HCT116 (cell line): ENCODE measurements around the gene ZNRF3. TPM values are rescaled to one million over a fixed set of nuclear protein-coding genes. Genes with fewer than 3 reads are reported as not detected.

Experiments used
- ATAC-seq: fragments of 200-7000 bp; cut with Tn5 transposase; 2 replicates; pipeline ENCODE4 v1.9.1; 2020; ENCODE audit warnings: mild to moderate bottlenecking, moderate library complexity
- BruUV-seq: library from RNA; stranded (reverse); fragments of 400-500 nt; replicated peaks from 2 replicates; lab custom pipeline; 2021; lab: Mats Ljungman, UMichigan
- CTCF ChIA-PET: fragments of 300-600 bp; sonication (Branson Sonifier 250); formaldehyde crosslinking; loops from one replicate; lab custom pipeline; 2021; ENCODE audit warnings: antibody characterized with exemption; lab: Charles Lee
- POLR2A ChIA-PET: fragments of 300-600, 350-600 bp; sonication (Branson Sonifier 250); formaldehyde crosslinking; loops from one replicate; lab custom pipeline; 2021; ENCODE audit warnings: antibody characterized with exemption; lab: Charles Lee
- RAD21 ChIA-PET, 2 experiments: fragments of 300-600 bp; sonication (Branson Sonifier 250); formaldehyde crosslinking; loops; one replicate each; lab custom pipeline; 2023; ENCODE audit warnings: low total read pairs in 2 of 2; ENCODE audit not compliant: uncharacterized antibody in 2 of 2, unreplicated experiment in 2 of 2, low non-redundant PET in 1 of 2; lab: Charles Lee
- DNase-seq: peaks from one replicate; pipeline ENCODE4 v3.0.0-alpha.2; 2010; ENCODE audit warnings: low read depth, low spot score
- H2AFZ ChIP-seq: fragments of 200-600 bp; shearing (Covaris generic), sonication (generic); 2 replicates; pipeline ENCODE4 v1.6.1; 2017; ENCODE audit warnings: low read depth, mixed run types, mixed read lengths, antibody characterized with exemption, low read length; ENCODE audit not compliant: poor library complexity, severe bottlenecking
- H3K27ac ChIP-seq: 2 replicates; pipeline ENCODE4 v1.5.1; 2012; ENCODE audit warnings: low read depth, low read length
- H3K27me3 ChIP-seq: fragments of 200-600 bp; sonication (generic); 2 replicates; pipeline ENCODE4 v1.6.1; 2016; ENCODE audit warnings: mixed run types, low read length, mixed read lengths; ENCODE audit not compliant: insufficient read depth
- H3K36me3 ChIP-seq, 2 experiments: fragments of 200-500 bp in 1 of 2; fragments of 200-600 bp in 1 of 2; sonication (Bioruptor generic) in 1 of 2; sonication (generic) in 1 of 2; 2 replicates each; pipeline versions ENCODE4 v1.5.1 to v1.6.1; 2014 to 2016; ENCODE audit warnings: low read length in 2 of 2, inconsistent platforms in 1 of 2, mixed read lengths in 1 of 2, mixed run types in 1 of 2; ENCODE audit not compliant: insufficient read depth in 2 of 2, control insufficient read depth in 1 of 2
- H3K4me1 ChIP-seq, 2 experiments: fragments of 200-600 bp in 1 of 2; sonication (generic) in 1 of 2; 2 replicates each; pipeline versions ENCODE4 v1.5.1 to v1.6.1; 2012 to 2017; ENCODE audit warnings: low read length in 2 of 2, inconsistent platforms in 1 of 2, mild to moderate bottlenecking in 1 of 2, mixed read lengths in 1 of 2, mixed run types in 1 of 2, moderate library complexity in 1 of 2; ENCODE audit not compliant: insufficient read depth in 2 of 2, control insufficient read depth in 1 of 2
- H3K4me2 ChIP-seq: fragments of 200-600 bp; sonication (generic); 2 replicates; pipeline ENCODE4 v1.6.1; 2017; ENCODE audit warnings: mixed run types, low read length, mixed read lengths
- H3K4me3 ChIP-seq, 2 experiments: fragments of 200-600 bp in 1 of 2; sonication (generic) in 1 of 2; replicated peaks in 1 of 2; 2 replicates each; pipeline ENCODE4 v1.5.1; 2011 to 2016; ENCODE audit warnings: low read length in 2 of 2, control low read depth in 1 of 2, low read depth in 1 of 2, mild to moderate bottlenecking in 1 of 2, mixed read lengths in 1 of 2, mixed run types in 1 of 2
- H3K79me2 ChIP-seq: fragments of 200-600 bp; sonication (generic); 2 replicates; pipeline ENCODE4 v1.6.1; 2017; ENCODE audit warnings: mild to moderate bottlenecking, mixed run types, low read length, moderate library complexity, mixed read lengths; ENCODE audit not compliant: insufficient read depth
- H3K9ac ChIP-seq: fragments of 200-600 bp; sonication (generic); 2 replicates; pipeline ENCODE4 v1.6.1; 2016; ENCODE audit warnings: low read length, mixed read lengths
- H3K9me2 ChIP-seq: fragments of 200-600 bp; sonication (generic), shearing (Covaris generic); 2 replicates; pipeline ENCODE4 v1.6.1; 2017; ENCODE audit warnings: mixed run types, mild to moderate bottlenecking, moderate library complexity; ENCODE audit not compliant: insufficient read depth
- H3K9me3 ChIP-seq, 2 experiments: fragments of 200-500 bp in 1 of 2; fragments of 200-600 bp in 1 of 2; sonication (Bioruptor generic) in 1 of 2; sonication (generic) in 1 of 2; 2 replicates each; pipeline ENCODE4 v1.6.1; 2014 to 2017; ENCODE audit warnings: low read length in 2 of 2, mixed read lengths in 2 of 2, inconsistent platforms in 1 of 2, low read depth in 1 of 2, mild to moderate bottlenecking in 1 of 2, mixed run types in 1 of 2, moderate library complexity in 1 of 2; ENCODE audit not compliant: control insufficient read depth in 1 of 2, insufficient read depth in 1 of 2
- H4K20me1 ChIP-seq: fragments of 200-600 bp; sonication (generic), shearing (Covaris generic); 2 replicates; pipeline ENCODE4 v1.6.1; 2017; ENCODE audit warnings: mixed run types, mild to moderate bottlenecking, moderate library complexity; ENCODE audit not compliant: insufficient read depth
- CEBPB ChIP-seq: IDR thresholded peaks from 2 replicates; pipeline ENCODE4 v1.6.1; 2012; ENCODE audit warnings: low read depth
- EGR1 ChIP-seq: IDR thresholded peaks from 2 replicates; pipeline ENCODE4 v1.6.1; 2012; ENCODE audit warnings: low read depth
- ELF1 ChIP-seq: IDR thresholded peaks from 2 replicates; pipeline ENCODE4 v1.6.1; 2012; ENCODE audit warnings: low read depth, borderline replicate concordance
- JUND ChIP-seq: IDR thresholded peaks from 2 replicates; pipeline ENCODE4 v1.6.1; 2012
- POLR2A ChIP-seq: IDR thresholded peaks from 2 replicates; pipeline ENCODE4 v1.7.0; 2011; ENCODE audit warnings: borderline replicate concordance; ENCODE audit not compliant: insufficient read depth, insufficient read length; ENCODE audit errors: extremely low read depth
- POLR2AphosphoS5 ChIP-seq: IDR thresholded peaks from 2 replicates; pipeline ENCODE4 v1.6.1; 2011; ENCODE audit warnings: mild to moderate bottlenecking, low read depth, low read length, moderate library complexity
- SIN3A ChIP-seq: IDR thresholded peaks from 2 replicates; pipeline ENCODE4 v1.6.1; 2012; ENCODE audit warnings: low read depth
- SRF ChIP-seq: IDR thresholded peaks from 2 replicates; pipeline ENCODE4 v1.6.1; 2012; ENCODE audit warnings: low read depth
- TCF7L2 ChIP-seq: IDR thresholded peaks from 2 replicates; pipeline ENCODE4 v1.7.0; 2011; ENCODE audit warnings: borderline replicate concordance, inconsistent platforms; ENCODE audit not compliant: insufficient read depth, insufficient read length; ENCODE audit errors: extremely low read depth
- YY1 ChIP-seq: IDR thresholded peaks from 2 replicates; pipeline ENCODE4 v1.6.1; 2011; ENCODE audit warnings: low read length, low read depth, moderate library complexity, mild to moderate bottlenecking; ENCODE audit not compliant: insufficient replicate concordance; ENCODE audit errors: extremely low read depth
- ZFX ChIP-seq: fragments of 450-650 bp; IDR thresholded peaks from 2 replicates; pipeline ENCODE4 v1.6.1; 2017
- ZNF274 ChIP-seq: fragments of 200-500 bp; sonication (Bioruptor generic); IDR thresholded peaks from 2 replicates; pipeline ENCODE4 v1.6.1; 2014; ENCODE audit warnings: mild to moderate bottlenecking, low read depth, low read length, inconsistent platforms
- intact Hi-C: fragments of 100-400 bp; cut with micrococcal nuclease; formaldehyde crosslinking; loops from 2 replicates; pipeline ENCODE4 v1.10.0; 2022
- total RNA-seq: library from RNA; stranded (reverse); gene quantifications from one replicate; pipeline ENCODE4 v1.2.1, GENCODE V29; 2021; ENCODE audit not compliant: unreplicated experiment
- TF ChIP-seq, protein P1 (sequence below): IDR thresholded peaks from 2 replicates; pipeline ENCODE4 v1.6.1; 2012
- TF ChIP-seq, protein P2 (sequence below): IDR thresholded peaks from 2 replicates; pipeline ENCODE4 v1.6.1; 2012
- TF ChIP-seq, protein P3 (sequence below), 3 experiments: fragments of 200-600 bp in 1 of 3; sonication (generic) in 1 of 3; IDR thresholded peaks in 2 of 3; conservative IDR thresholded peaks in 1 of 3; 2 replicates each; pipeline ENCODE4 v1.5.1; 2012 to 2017; ENCODE audit warnings: low read depth in 2 of 3, low read length in 2 of 3, antibody characterized with exemption in 1 of 3, borderline replicate concordance in 1 of 3, control low read depth in 1 of 3, mild to moderate bottlenecking in 1 of 3, mixed read lengths in 1 of 3, mixed run types in 1 of 3, moderate library complexity in 1 of 3; ENCODE audit not compliant: insufficient read depth in 1 of 3
- TF ChIP-seq, protein P4 (sequence below): IDR thresholded peaks from 2 replicates; pipeline ENCODE4 v1.6.1; 2011; ENCODE audit warnings: mild to moderate bottlenecking, low read length, moderate library complexity; ENCODE audit not compliant: insufficient replicate concordance; ENCODE audit errors: extremely low read depth

ZNRF3 gene
- total RNA-seq, 1 experiment from 2014 or later = 12.2 TPM

DNA sequence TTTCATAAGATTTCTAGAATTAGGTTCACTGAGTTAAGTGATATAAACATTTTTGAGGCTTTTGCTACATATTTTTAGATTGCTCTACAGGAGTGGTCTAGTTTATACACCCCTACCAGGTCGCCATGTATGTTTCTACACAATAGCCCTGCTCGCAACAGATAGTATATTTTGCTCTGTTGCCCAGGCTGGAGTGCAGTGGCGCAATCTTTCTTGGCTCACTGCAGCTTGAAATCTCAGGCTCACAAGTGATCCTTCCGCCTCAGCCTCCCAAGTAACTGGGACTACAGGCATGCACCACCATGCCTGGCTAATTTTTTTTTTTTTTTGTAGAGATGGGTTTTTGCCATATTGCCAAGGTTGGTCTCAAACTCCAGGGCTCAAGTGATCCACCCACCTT lies 10.4 kb downstream of the ZNRF3 start:
- H3K27me3 ChIP-seq = no peaks in the 10 kb centered on the region
- DNase-seq = no peak
- no peak overlapping the region for H3K4me2 ChIP-seq
- RAD21 ChIA-PET = no interaction called here
- intact Hi-C loops = no loop called here
- no peaks in the 10 kb centered on the region for H3K9me3 ChIP-seq
- H3K79me2 ChIP-seq = peaks cover 92% of the 10 kb centered on the region
- CTCF ChIA-PET = no interaction called here
- no TSS peak for BruUV-seq
- no peak overlapping the region for H3K27ac ChIP-seq
- H3K4me1 ChIP-seq = peaks cover 30 to 46% of the 10 kb centered on the region in 2 experiments
- H4K20me1 ChIP-seq = peaks cover 3% of the 10 kb centered on the region; the same call in 1 of the 2 replicates
- POLR2A ChIA-PET = interaction anchor here (0.7 to 0.9 kb wide), 2 partner anchors 11 to 398 kb away, joined by 3 read pairs; partner anchors contain the start of gene ZNRF3
- H3K36me3 ChIP-seq = no peaks in the 10 kb centered on the region
- TF ChIP-seq TCF7L2 (no peak), YY1 (no peak), JUND (no peak), POLR2A (no peak), CEBPB (no peak), ZNF274 (no peak)
- TF ChIP-seq, protein P1, sequence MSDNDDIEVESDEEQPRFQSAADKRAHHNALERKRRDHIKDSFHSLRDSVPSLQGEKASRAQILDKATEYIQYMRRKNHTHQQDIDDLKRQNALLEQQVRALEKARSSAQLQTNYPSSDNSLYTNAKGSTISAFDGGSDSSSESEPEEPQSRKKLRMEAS = no peak
- no peak overlapping the region for H3K4me3 ChIP-seq
- no peak overlapping the region for H3K9ac ChIP-seq
- no peak for ATAC-seq
- no peaks in the 10 kb centered on the region for H3K9me2 ChIP-seq
- no peak overlapping the region for H2AFZ ChIP-seq

DNA sequence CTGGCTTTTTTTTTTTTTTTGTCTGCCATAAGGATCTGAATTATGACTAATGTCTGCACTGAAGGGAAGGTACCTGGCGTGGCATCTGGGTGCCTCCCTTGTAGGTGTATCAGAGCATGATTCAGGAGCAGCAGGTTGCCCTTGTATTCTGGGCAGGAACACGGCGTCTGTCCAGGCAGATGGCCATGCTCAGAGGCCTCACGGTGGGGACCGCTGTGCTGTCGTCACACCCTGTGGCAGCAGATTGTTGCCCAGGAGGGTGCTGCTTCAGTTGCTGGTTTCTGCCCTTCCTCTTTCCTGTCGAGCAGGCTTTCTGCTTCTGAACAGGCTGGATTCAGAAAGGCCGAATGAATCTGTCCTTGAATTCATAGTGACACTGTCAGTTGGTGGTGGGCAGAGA lies 11.0 kb downstream of the ZNRF3 start:
- DNase-seq (no peak), ATAC-seq (no peak)
- POLR2A ChIA-PET = no interaction called here
- TF ChIP-seq EGR1 (no peak), TCF7L2 (no peak), YY1 (no peak), ZNF274 (no peak), CEBPB (no peak), SRF (no peak), ELF1 (no peak), SIN3A (no peak), POLR2A (no peak), POLR2AphosphoS5 (no peak), ZFX (no peak)
- TF ChIP-seq, protein P2, sequence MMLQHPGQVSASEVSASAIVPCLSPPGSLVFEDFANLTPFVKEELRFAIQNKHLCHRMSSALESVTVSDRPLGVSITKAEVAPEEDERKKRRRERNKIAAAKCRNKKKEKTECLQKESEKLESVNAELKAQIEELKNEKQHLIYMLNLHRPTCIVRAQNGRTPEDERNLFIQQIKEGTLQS = no peak
- TF ChIP-seq, protein P3, sequence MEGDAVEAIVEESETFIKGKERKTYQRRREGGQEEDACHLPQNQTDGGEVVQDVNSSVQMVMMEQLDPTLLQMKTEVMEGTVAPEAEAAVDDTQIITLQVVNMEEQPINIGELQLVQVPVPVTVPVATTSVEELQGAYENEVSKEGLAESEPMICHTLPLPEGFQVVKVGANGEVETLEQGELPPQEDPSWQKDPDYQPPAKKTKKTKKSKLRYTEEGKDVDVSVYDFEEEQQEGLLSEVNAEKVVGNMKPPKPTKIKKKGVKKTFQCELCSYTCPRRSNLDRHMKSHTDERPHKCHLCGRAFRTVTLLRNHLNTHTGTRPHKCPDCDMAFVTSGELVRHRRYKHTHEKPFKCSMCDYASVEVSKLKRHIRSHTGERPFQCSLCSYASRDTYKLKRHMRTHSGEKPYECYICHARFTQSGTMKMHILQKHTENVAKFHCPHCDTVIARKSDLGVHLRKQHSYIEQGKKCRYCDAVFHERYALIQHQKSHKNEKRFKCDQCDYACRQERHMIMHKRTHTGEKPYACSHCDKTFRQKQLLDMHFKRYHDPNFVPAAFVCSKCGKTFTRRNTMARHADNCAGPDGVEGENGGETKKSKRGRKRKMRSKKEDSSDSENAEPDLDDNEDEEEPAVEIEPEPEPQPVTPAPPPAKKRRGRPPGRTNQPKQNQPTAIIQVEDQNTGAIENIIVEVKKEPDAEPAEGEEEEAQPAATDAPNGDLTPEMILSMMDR (IDR thresholded peaks at IDR 0.05 in 2 of 3, conservative IDR thresholded peaks at IDR 0.05 in 1 of 3; ENCODE audit: borderline replicate concordance in 1 of 3, insufficient read depth in 1 of 3, low read depth in 2 of 3, low read length in 2 of 3) = no peak
- TF ChIP-seq, protein P4, sequence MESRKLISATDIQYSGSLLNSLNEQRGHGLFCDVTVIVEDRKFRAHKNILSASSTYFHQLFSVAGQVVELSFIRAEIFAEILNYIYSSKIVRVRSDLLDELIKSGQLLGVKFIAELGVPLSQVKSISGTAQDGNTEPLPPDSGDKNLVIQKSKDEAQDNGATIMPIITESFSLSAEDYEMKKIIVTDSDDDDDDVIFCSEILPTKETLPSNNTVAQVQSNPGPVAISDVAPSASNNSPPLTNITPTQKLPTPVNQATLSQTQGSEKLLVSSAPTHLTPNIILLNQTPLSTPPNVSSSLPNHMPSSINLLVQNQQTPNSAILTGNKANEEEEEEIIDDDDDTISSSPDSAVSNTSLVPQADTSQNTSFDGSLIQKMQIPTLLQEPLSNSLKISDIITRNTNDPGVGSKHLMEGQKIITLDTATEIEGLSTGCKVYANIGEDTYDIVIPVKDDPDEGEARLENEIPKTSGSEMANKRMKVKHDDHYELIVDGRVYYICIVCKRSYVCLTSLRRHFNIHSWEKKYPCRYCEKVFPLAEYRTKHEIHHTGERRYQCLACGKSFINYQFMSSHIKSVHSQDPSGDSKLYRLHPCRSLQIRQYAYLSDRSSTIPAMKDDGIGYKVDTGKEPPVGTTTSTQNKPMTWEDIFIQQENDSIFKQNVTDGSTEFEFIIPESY = no peak
- RAD21 ChIA-PET = no interaction called here
- no peaks in the 10 kb centered on the region for H3K36me3 ChIP-seq
- H3K27me3 ChIP-seq = no peaks in the 10 kb centered on the region
- H3K27ac ChIP-seq = no peak overlapping the region
- peaks cover 30 to 51% of the 10 kb centered on the region in 2 experiments for H3K4me1 ChIP-seq
- H3K4me3 ChIP-seq = no peak overlapping the region
- H3K9me2 ChIP-seq = no peaks in the 10 kb centered on the region
- no peak overlapping the region for H3K9ac ChIP-seq
- peaks cover 3% of the 10 kb centered on the region; the same call in 1 of the 2 replicates for H4K20me1 ChIP-seq
- no TSS peak for BruUV-seq
- H2AFZ ChIP-seq = no peak overlapping the region
- no peak overlapping the region for H3K4me2 ChIP-seq
- CTCF ChIA-PET = no interaction called here
- intact Hi-C loops = no loop called here
- H3K79me2 ChIP-seq = peaks cover 92% of the 10 kb centered on the region
- H3K9me3 ChIP-seq = no peaks in the 10 kb centered on the region
